GM23248 (cell line): ENCODE data around the gene PTEN.

Experiments
- EZH2 ChIP-seq: fragments of 200-600 bp; sonication (generic); IDR thresholded peaks from 2 replicates; pipeline ENCODE4 v1.6.1; 2018; ENCODE audit warnings: antibody characterized with exemption, mild to moderate bottlenecking; ENCODE audit not compliant: insufficient read depth, poor library complexity, severe bottlenecking
- EZH2phosphoT487 ChIP-seq: fragments of 200-600 bp; sonication (generic); IDR thresholded peaks from 2 replicates; pipeline ENCODE4 v1.6.1; 2018; ENCODE audit warnings: antibody characterized with exemption, moderate library complexity, mild to moderate bottlenecking, low read depth; ENCODE audit not compliant: insufficient read depth

DNA sequence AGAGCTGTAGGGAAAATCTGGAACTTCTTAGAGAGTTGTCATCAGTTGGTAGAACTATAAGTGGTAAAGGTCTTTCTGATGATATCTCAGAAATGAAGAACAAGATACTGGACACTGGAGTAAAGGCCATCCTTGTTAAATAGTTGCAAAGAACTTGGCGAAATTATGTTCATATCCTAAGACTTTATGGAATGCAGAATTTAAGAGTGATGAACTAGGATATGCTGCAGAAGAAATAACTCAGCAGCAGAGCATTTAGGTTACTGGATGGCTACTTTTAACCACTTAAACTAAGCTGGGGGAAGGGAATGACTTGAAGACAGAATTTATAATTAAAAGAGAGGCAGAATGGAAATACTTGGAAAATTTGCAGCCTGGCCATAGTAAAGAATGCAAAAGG lies 23.7 kb downstream of the PTEN start:
- TF ChIP-seq EZH2, result no peak
- TF ChIP-seq EZH2phosphoT487, result no peak
